ENCODE data around the gene PEPD.
"Not testable (repeated sequence)": the region's sequence is repeated elsewhere in the genome, so short reads cannot be mapped to it uniquely, and the experiment has no call there.

The PEPD gene

GRCh38 chr19:33564836-33565338 is 43.3 kb upstream of the PEPD start:
- no peak for TF ChIP-seq POLR2AphosphoS5 (IDR thresholded peaks at IDR 0.05; ENCODE audit: low read depth)
- no peak for TF ChIP-seq SPI1 (IDR thresholded peaks at IDR 0.05; ENCODE audit: borderline replicate concordance, low read depth)
- TF ChIP-seq GABPA (IDR thresholded peaks at IDR 0.05; ENCODE audit: low read depth): no peak
- TF ChIP-seq, protein P1, sequence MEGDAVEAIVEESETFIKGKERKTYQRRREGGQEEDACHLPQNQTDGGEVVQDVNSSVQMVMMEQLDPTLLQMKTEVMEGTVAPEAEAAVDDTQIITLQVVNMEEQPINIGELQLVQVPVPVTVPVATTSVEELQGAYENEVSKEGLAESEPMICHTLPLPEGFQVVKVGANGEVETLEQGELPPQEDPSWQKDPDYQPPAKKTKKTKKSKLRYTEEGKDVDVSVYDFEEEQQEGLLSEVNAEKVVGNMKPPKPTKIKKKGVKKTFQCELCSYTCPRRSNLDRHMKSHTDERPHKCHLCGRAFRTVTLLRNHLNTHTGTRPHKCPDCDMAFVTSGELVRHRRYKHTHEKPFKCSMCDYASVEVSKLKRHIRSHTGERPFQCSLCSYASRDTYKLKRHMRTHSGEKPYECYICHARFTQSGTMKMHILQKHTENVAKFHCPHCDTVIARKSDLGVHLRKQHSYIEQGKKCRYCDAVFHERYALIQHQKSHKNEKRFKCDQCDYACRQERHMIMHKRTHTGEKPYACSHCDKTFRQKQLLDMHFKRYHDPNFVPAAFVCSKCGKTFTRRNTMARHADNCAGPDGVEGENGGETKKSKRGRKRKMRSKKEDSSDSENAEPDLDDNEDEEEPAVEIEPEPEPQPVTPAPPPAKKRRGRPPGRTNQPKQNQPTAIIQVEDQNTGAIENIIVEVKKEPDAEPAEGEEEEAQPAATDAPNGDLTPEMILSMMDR (IDR thresholded peaks at IDR 0.05; ENCODE audit: insufficient read depth, low read length): no peak
- TF ChIP-seq REST (IDR thresholded peaks at IDR 0.05; ENCODE audit: insufficient replicate concordance, low read depth): no peak

GRCh38 chr19:33562636-33563035 is 41.0 kb upstream of the PEPD start:
- H3K4me3 ChIP-seq (replicated peaks; ENCODE audit: insufficient read depth, low read length): no peak overlapping the region
- no peak overlapping the region for H3K27ac ChIP-seq (replicated peaks)
- DNase-seq (ENCODE audit: low read depth in 1 of 2, low spot score in 1 of 2): no peak
- TF ChIP-seq REST (IDR thresholded peaks at IDR 0.05; ENCODE audit: insufficient replicate concordance, low read depth): no peak
- TF ChIP-seq, protein P1 (IDR thresholded peaks at IDR 0.05; ENCODE audit: insufficient read depth, low read length): no peak
- TF ChIP-seq POLR2AphosphoS5 (IDR thresholded peaks at IDR 0.05; ENCODE audit: low read depth): no peak
- TF ChIP-seq SPI1 (IDR thresholded peaks at IDR 0.05; ENCODE audit: borderline replicate concordance, low read depth): no peak
- no peak for TF ChIP-seq GABPA (IDR thresholded peaks at IDR 0.05; ENCODE audit: low read depth)
- H3K27me3 ChIP-seq (ENCODE audit: insufficient read depth, poor library complexity, severe bottlenecking): no peaks in the 10 kb centered on the region

More at GRCh38 chr19:33564836-33565338, 43.3 kb upstream of the PEPD start:
- Histone ChIP-seq H3K4me3 (replicated peaks; ENCODE audit: insufficient read depth, low read length) (no peak overlapping the region), H3K27ac (replicated peaks) (no peak overlapping the region), H3K27me3 (ENCODE audit: insufficient read depth, poor library complexity, severe bottlenecking) (no peaks in the 10 kb centered on the region)
- DNase-seq (ENCODE audit: low read depth in 1 of 2, low spot score in 1 of 2): no peak

DNA sequence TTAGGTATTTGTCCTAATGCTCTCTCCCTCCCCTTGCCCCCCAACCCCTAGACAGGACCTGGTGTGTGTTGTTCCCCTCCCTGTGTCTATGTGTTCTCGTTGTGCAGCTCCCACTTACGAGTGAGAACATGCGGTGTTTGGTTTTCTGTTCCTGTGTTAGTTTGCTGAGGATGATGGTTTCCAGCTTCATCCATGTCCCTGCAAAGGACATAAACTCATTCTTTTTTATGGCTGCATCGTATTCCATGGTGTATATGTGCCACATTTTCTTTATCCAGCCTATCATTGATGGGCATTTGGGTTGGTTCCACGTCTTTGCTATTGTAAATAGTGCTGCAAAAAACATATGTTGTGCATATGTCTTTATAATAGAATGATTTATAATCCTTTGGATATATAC is 40.1 kb upstream of the PEPD start:
- not testable (repeated sequence) for H3K4me3 ChIP-seq (replicated peaks; ENCODE audit: insufficient read depth, low read length); DNase-seq (ENCODE audit: low read depth in 1 of 2, low spot score in 1 of 2); H3K27me3 ChIP-seq (ENCODE audit: insufficient read depth, poor library complexity, severe bottlenecking); H3K27ac ChIP-seq (replicated peaks)

- TF ChIP-seq POLR2AphosphoS5 (IDR thresholded peaks at IDR 0.05; ENCODE audit: low read depth): no peak
- TF ChIP-seq, protein P1 (IDR thresholded peaks at IDR 0.05; ENCODE audit: insufficient read depth, low read length): no peak
- TF ChIP-seq SPI1 (IDR thresholded peaks at IDR 0.05; ENCODE audit: borderline replicate concordance, low read depth): no peak
- TF ChIP-seq REST (IDR thresholded peaks at IDR 0.05; ENCODE audit: insufficient replicate concordance, low read depth): no peak
- no peak for TF ChIP-seq GABPA (IDR thresholded peaks at IDR 0.05; ENCODE audit: low read depth)
- Histone ChIP-seq H3K27ac (replicated peaks) (no peak overlapping the region), H3K4me3 (replicated peaks; ENCODE audit: insufficient read depth, low read length) (no peak overlapping the region), H3K27me3 (ENCODE audit: insufficient read depth, poor library complexity, severe bottlenecking) (no peaks in the 10 kb centered on the region)
- DNase-seq (ENCODE audit: low read depth in 1 of 2, low spot score in 1 of 2): no peak
These were observed 39.7 kb upstream of the PEPD start for GRCh38 chr19:33561261-33561660.

Data from HL-60 (cell line).